PC-3 (cell line): Measurements from ENCODE around the gene RTP3. TPM values are rescaled to one million over a fixed set of nuclear protein-coding genes. Genes with fewer than 3 reads are reported as not detected.

Source experiments
- ATAC-seq: fragments of 200-7000 bp; cut with Tn5 transposase; 2 replicates; pipeline ENCODE4 v1.9.1; 2020; ENCODE audit warnings: mild to moderate bottlenecking, moderate library complexity
- BruUV-seq: library from RNA; stranded (reverse); fragments of 400-500 nt; replicated peaks from 2 replicates; lab custom pipeline; 2021; lab: Mats Ljungman, UMichigan
- CTCF ChIA-PET: fragments of 300-600 bp; sonication (Branson Sonifier 250); formaldehyde crosslinking; loops from one replicate; lab custom pipeline; 2022; ENCODE audit warnings: antibody characterized with exemption; lab: Charles Lee
- POLR2A ChIA-PET: fragments of 300-600 bp; sonication (Branson Sonifier 250); formaldehyde crosslinking; loops from one replicate; lab custom pipeline; 2022; ENCODE audit warnings: antibody characterized with exemption; ENCODE audit not compliant: unreplicated experiment; lab: Charles Lee
- DNase-seq: peaks from one replicate; pipeline ENCODE4 v3.0.0-alpha.2; 2015
- H2AFZ ChIP-seq: fragments of 300-600 bp; sonication (generic); 2 replicates; pipeline ENCODE4 v1.6.0; 2016; ENCODE audit warnings: antibody characterized with exemption, low read length
- H3F3A ChIP-seq: fragments of 300-600 bp; sonication (generic); one replicate; pipeline ENCODE4 v1.6.0; 2017; ENCODE audit warnings: antibody characterized with exemption, low read length, control low read depth, mild to moderate bottlenecking; ENCODE audit not compliant: unreplicated experiment
- H3K27ac ChIP-seq: fragments of 300-600 bp; sonication (generic); 2 replicates; pipeline ENCODE4 v1.5.1; 2016; ENCODE audit warnings: mild to moderate bottlenecking, low read length
- H3K27me3 ChIP-seq: fragments of 300-600 bp; sonication (generic); 2 replicates; pipeline ENCODE4 v1.6.1; 2016; ENCODE audit warnings: low read length, mixed read lengths
- H3K36me3 ChIP-seq: fragments of 300-600 bp; sonication (generic); 2 replicates; pipeline ENCODE4 v1.6.1; 2016; ENCODE audit warnings: low read depth, mixed run types, low read length, mixed read lengths
- H3K4me1 ChIP-seq: fragments of 300-600 bp; sonication (generic); 2 replicates; pipeline ENCODE4 v1.5.1; 2016; ENCODE audit warnings: low read length; ENCODE audit not compliant: insufficient read depth
- H3K4me2 ChIP-seq: fragments of 300-600 bp; sonication (generic); 2 replicates; pipeline ENCODE4 v1.6.0; 2016; ENCODE audit warnings: low read length
- H3K4me3 ChIP-seq: fragments of 300-600 bp; sonication (generic); 2 replicates; pipeline ENCODE4 v1.5.1; 2016; ENCODE audit warnings: mild to moderate bottlenecking, low read length, mixed read lengths
- H3K79me2 ChIP-seq: fragments of 300-600 bp; sonication (generic); 2 replicates; pipeline ENCODE4 v1.6.1; 2017; ENCODE audit warnings: low read length, mixed read lengths
- H3K9ac ChIP-seq: fragments of 300-600 bp; sonication (generic); 2 replicates; pipeline ENCODE4 v1.6.0; 2016; ENCODE audit warnings: mild to moderate bottlenecking, low read length
- H3K9me2 ChIP-seq: fragments of 300-600 bp; sonication (generic); replicated peaks from 2 replicates; pipeline ENCODE4 v1.6.1; 2016; ENCODE audit warnings: mixed run types, low read length, mixed read lengths
- H3K9me3 ChIP-seq: fragments of 300-600 bp; sonication (generic); 2 replicates; pipeline ENCODE4 v1.6.1; 2016; ENCODE audit warnings: low read length, mixed read lengths
- H4K20me1 ChIP-seq: fragments of 300-600 bp; sonication (generic); 2 replicates; pipeline ENCODE4 v1.6.1; 2016; ENCODE audit warnings: low read length, mixed read lengths
- EZH2 ChIP-seq: fragments of 300-600 bp; sonication (generic); IDR thresholded peaks from one replicate; pipeline ENCODE4 v1.6.1; 2017; ENCODE audit warnings: antibody characterized with exemption, mild to moderate bottlenecking, low read length; ENCODE audit not compliant: unreplicated experiment
- EZH2phosphoT487 ChIP-seq: fragments of 300-600 bp; sonication (generic); IDR thresholded peaks from 2 replicates; pipeline ENCODE4 v1.6.1; 2018; ENCODE audit warnings: mild to moderate bottlenecking, antibody characterized with exemption, low read length, borderline replicate concordance
- intact Hi-C: fragments of 100-400 bp; cut with micrococcal nuclease; formaldehyde crosslinking; loops from 2 replicates; pipeline ENCODE4 v1.9.0; 2023
- total RNA-seq: library from RNA; depleted of rRNA; stranded (reverse); fragments of >200 nt; gene quantifications from 2 replicates; pipeline ENCODE4 v1.2.3, GENCODE V29; 2014; rRNA removed
- TF ChIP-seq, protein P1 (sequence below): fragments of 300-600 bp; sonication (generic); conservative IDR thresholded peaks from 2 replicates; pipeline ENCODE4 v1.5.1; 2017; ENCODE audit warnings: antibody characterized with exemption, low read depth, mild to moderate bottlenecking, low read length

RTP3 gene
- total RNA-seq, 1 experiment from 2014 or later, result not detected

- Histone ChIP-seq H3K4me3 (no peak overlapping the region), H3K4me2 (no peak overlapping the region), H3K36me3 (no peaks in the 10 kb centered on the region), H3K27ac (no peak overlapping the region), H3K9me3 (no peaks in the 10 kb centered on the region), H3K9me2 (no peaks in the 10 kb centered on the region), H3K27me3 (no peaks in the 10 kb centered on the region), H4K20me1 (no peaks in the 10 kb centered on the region), H2AFZ (no peak overlapping the region), H3K4me1 (peaks cover 29% of the 10 kb centered on the region), H3K9ac (no peak overlapping the region), H3K79me2 (no peaks in the 10 kb centered on the region), H3F3A (no peaks in the 10 kb centered on the region)
- ChIA-PET POLR2A (no interaction called here), CTCF (no interaction called here)
- TF ChIP-seq, protein P1, sequence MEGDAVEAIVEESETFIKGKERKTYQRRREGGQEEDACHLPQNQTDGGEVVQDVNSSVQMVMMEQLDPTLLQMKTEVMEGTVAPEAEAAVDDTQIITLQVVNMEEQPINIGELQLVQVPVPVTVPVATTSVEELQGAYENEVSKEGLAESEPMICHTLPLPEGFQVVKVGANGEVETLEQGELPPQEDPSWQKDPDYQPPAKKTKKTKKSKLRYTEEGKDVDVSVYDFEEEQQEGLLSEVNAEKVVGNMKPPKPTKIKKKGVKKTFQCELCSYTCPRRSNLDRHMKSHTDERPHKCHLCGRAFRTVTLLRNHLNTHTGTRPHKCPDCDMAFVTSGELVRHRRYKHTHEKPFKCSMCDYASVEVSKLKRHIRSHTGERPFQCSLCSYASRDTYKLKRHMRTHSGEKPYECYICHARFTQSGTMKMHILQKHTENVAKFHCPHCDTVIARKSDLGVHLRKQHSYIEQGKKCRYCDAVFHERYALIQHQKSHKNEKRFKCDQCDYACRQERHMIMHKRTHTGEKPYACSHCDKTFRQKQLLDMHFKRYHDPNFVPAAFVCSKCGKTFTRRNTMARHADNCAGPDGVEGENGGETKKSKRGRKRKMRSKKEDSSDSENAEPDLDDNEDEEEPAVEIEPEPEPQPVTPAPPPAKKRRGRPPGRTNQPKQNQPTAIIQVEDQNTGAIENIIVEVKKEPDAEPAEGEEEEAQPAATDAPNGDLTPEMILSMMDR, result no peak
- no peak for TF ChIP-seq EZH2
- no peak for TF ChIP-seq EZH2phosphoT487
- DNase-seq, result no peak
- BruUV-seq, result no TSS peak
- ATAC-seq, result no peak
- intact Hi-C loops, result no loop called here
Measured at GRCh38 chr3:46549989-46550388, 52.2 kb downstream of the RTP3 start.

Other genes with a start within 250 kb of the RTP3 start
- not detected in 2 replicates for gene CCR2, start 143.9 kb upstream of the RTP3 start, total RNA-seq
- not detected in 2 replicates for gene CCR5, start 127.0 kb upstream of the RTP3 start, total RNA-seq
- gene CCRL2, start 90.7 kb upstream of the RTP3 start, total RNA-seq, result 5.5 and 6.0 TPM in 2 replicates
- not detected in 2 replicates for gene LTF, start 33.1 kb upstream of the RTP3 start, total RNA-seq
- gene LRRC2, start 68.3 kb downstream of the RTP3 start, total RNA-seq, result 0.26 and 0.35 TPM in 2 replicates
- not detected in 2 replicates for gene FAM240A, start 114.5 kb downstream of the RTP3 start, total RNA-seq
- 30.1 and 36.3 TPM in 2 replicates for gene ALS2CL, start 195.7 kb downstream of the RTP3 start, total RNA-seq
- 0.52 and 0.66 TPM in 2 replicates for gene TMIE, start 203.4 kb downstream of the RTP3 start, total RNA-seq
- gene PRSS50, start 219.9 kb downstream of the RTP3 start, total RNA-seq, result not detected in 2 replicates